Fibroblast of lung (primary cell): ENCODE measurements around the gene WSB2. TPM values are rescaled to one million over a fixed set of nuclear protein-coding genes. Genes with fewer than 3 reads are reported as not detected.

Source experiments
- DNase-seq, 2 donors: peaks; one replicate each; pipeline versions ENCODE4 v3.0.0 to v3.0.0-alpha.2; 2010; ENCODE audit warnings: low read depth in 2 of 2
- H2AFZ ChIP-seq: 2 replicates; pipeline ENCODE4 v1.5.1; 2012; ENCODE audit warnings: low read length, control low read depth, inconsistent platforms
- H3K27ac ChIP-seq: 2 replicates; pipeline ENCODE4 v1.5.1; 2011; ENCODE audit warnings: low read length, control low read depth; ENCODE audit not compliant: insufficient read depth
- H3K27me3 ChIP-seq: 2 replicates; pipeline ENCODE4 v1.5.1; 2011; ENCODE audit warnings: mild to moderate bottlenecking, low read length; ENCODE audit not compliant: control insufficient read depth, insufficient read depth
- H3K36me3 ChIP-seq: 2 replicates; pipeline ENCODE4 v1.5.1; 2011; ENCODE audit warnings: low read length; ENCODE audit not compliant: control insufficient read depth, insufficient read depth
- H3K4me1 ChIP-seq: 2 replicates; pipeline ENCODE4 v1.5.1; 2011; ENCODE audit warnings: low read length; ENCODE audit not compliant: control insufficient read depth, insufficient read depth; ENCODE audit errors: extremely low read depth
- H3K4me2 ChIP-seq: 2 replicates; pipeline ENCODE4 v1.5.1; 2011; ENCODE audit warnings: low read length, control low read depth; ENCODE audit not compliant: insufficient read depth; ENCODE audit errors: extremely low read depth
- H3K4me3 ChIP-seq, 4 experiments: fragments of 200-600 bp in 1 of 4; sonication (generic) in 1 of 4; replicated peaks in 1 of 4; 2 replicates each; pipeline ENCODE4 v1.5.1; 2011 to 2016; ENCODE audit warnings: low read length in 4 of 4, low read depth in 3 of 4, mild to moderate bottlenecking in 3 of 4, control low read depth in 2 of 4, inconsistent platforms in 1 of 4, mixed read lengths in 1 of 4; ENCODE audit not compliant: insufficient read depth in 1 of 4; ENCODE audit errors: control extremely low read depth in 1 of 4
- H3K79me2 ChIP-seq: 2 replicates; pipeline ENCODE4 v1.5.1; 2012; ENCODE audit warnings: mild to moderate bottlenecking, low read length, inconsistent platforms; ENCODE audit not compliant: control insufficient read depth, insufficient read depth
- H3K9ac ChIP-seq: 2 replicates; pipeline ENCODE4 v1.5.1; 2011; ENCODE audit warnings: mild to moderate bottlenecking, low read length, control low read depth; ENCODE audit not compliant: insufficient read depth
- H3K9me3 ChIP-seq: 2 replicates; pipeline ENCODE4 v1.5.1; 2012; ENCODE audit warnings: low read depth, low read length; ENCODE audit not compliant: control insufficient read depth, insufficient read depth
- H4K20me1 ChIP-seq: 2 replicates; pipeline ENCODE4 v1.5.1; 2011; ENCODE audit warnings: low read length; ENCODE audit not compliant: control insufficient read depth, insufficient read depth; ENCODE audit errors: extremely low read depth
- CTCF ChIP-seq, 2 donors: IDR thresholded peaks in 1 of 2; conservative IDR thresholded peaks in 1 of 2; 1 replicate in 1 of 2; 2 replicates in 1 of 2; pipeline ENCODE4 v1.5.1; 2011 to 2012; ENCODE audit warnings: low read length in 2 of 2, control low read depth in 1 of 2, inconsistent platforms in 1 of 2, low read depth in 1 of 2, mild to moderate bottlenecking in 1 of 2
- EZH2 ChIP-seq: IDR thresholded peaks from 2 replicates; pipeline ENCODE4 v1.5.1; 2012; ENCODE audit warnings: low read length, control low read depth, mild to moderate bottlenecking; ENCODE audit errors: missing control alignments
- polyA plus RNA-seq, 2 donors: library from polyadenylated mRNA; depleted of rRNA in 1 of 2; stranded (reverse) in 1 of 2; unstranded in 1 of 2; fragments of >200 nt; gene quantifications; 2 replicates each; pipeline ENCODE4 v1.2.1, GENCODE V29; 2011 to 2012; ENCODE audit warnings: missing spikeins in 1 of 2
- total RNA-seq: library from RNA; depleted of rRNA; stranded (reverse); fragments of >200 nt; gene quantifications from 2 replicates; pipeline ENCODE4 v1.2.1, GENCODE V29; 2014

WSB2 gene
- total and polyA plus RNA-seq, 2 donors (not counting 1 experiment from before 2014, with no cell fraction given) = 118 to 122 TPM

GRCh38 chr12:117994551-117995438 lies 66.2 kb downstream of the WSB2 start:
- no peaks in the 10 kb centered on the region for H3K27me3 ChIP-seq
- H3K36me3 ChIP-seq = no peaks in the 10 kb centered on the region
- TF ChIP-seq CTCF (conservative IDR thresholded peaks at IDR 0.05 in 1 of 2, IDR thresholded peaks at IDR 0.05 in 1 of 2; ENCODE audit: low read depth in 1 of 2, low read length in 2 of 2) (no peak), EZH2 (no peak)
- H3K9me3 ChIP-seq = no peaks in the 10 kb centered on the region
- DNase-seq = no peak
- H3K4me1 ChIP-seq = no peaks in the 10 kb centered on the region
- H3K4me2 ChIP-seq = no peak overlapping the region
- no peak overlapping the region for H3K9ac ChIP-seq
- H2AFZ ChIP-seq = no peak overlapping the region
- H4K20me1 ChIP-seq = no peaks in the 10 kb centered on the region
- no peak overlapping the region for H3K27ac ChIP-seq
- no peaks in the 10 kb centered on the region for H3K79me2 ChIP-seq
- no peak overlapping the region for H3K4me3 ChIP-seq

- Histone ChIP-seq H3K9ac (no peak overlapping the region), H3K4me1 (no peaks in the 10 kb centered on the region), H2AFZ (no peak overlapping the region), H3K4me3 (no peak overlapping the region), H3K27me3 (no peaks in the 10 kb centered on the region), H3K79me2 (no peaks in the 10 kb centered on the region), H3K9me3 (no peaks in the 10 kb centered on the region), H3K36me3 (no peaks in the 10 kb centered on the region), H3K4me2 (peak overlapping the region; percentile 15), H4K20me1 (no peaks in the 10 kb centered on the region), H3K27ac (peak overlapping the region; percentile 4)
- DNase-seq = peak in 1 of 2 donors; percentile 86
- no peak for TF ChIP-seq CTCF (conservative IDR thresholded peaks at IDR 0.05 in 1 of 2, IDR thresholded peaks at IDR 0.05 in 1 of 2; ENCODE audit: low read depth in 1 of 2, low read length in 2 of 2)
- no peak for TF ChIP-seq EZH2
These were observed 74.1 kb downstream of the WSB2 start for GRCh38 chr12:117986705-117987469.

- H3K4me3 ChIP-seq = no peak overlapping the region
- TF ChIP-seq CTCF (conservative IDR thresholded peaks at IDR 0.05 in 1 of 2, IDR thresholded peaks at IDR 0.05 in 1 of 2; ENCODE audit: low read depth in 1 of 2, low read length in 2 of 2) = no peak
- no peak for TF ChIP-seq EZH2
- no peaks in the 10 kb centered on the region for H3K79me2 ChIP-seq
- H3K27ac ChIP-seq = no peak overlapping the region
- no peak overlapping the region for H3K9ac ChIP-seq
- H3K4me2 ChIP-seq = no peak overlapping the region
- H3K4me1 ChIP-seq = no peaks in the 10 kb centered on the region
- H3K9me3 ChIP-seq = no peaks in the 10 kb centered on the region
- H2AFZ ChIP-seq = no peak overlapping the region
- H3K36me3 ChIP-seq = no peaks in the 10 kb centered on the region
- H4K20me1 ChIP-seq = no peaks in the 10 kb centered on the region
- H3K27me3 ChIP-seq = no peaks in the 10 kb centered on the region
- DNase-seq = peak in 1 of 2 donors; percentile 9
These were observed 75.8 kb downstream of the WSB2 start for GRCh38 chr12:117985182-117985581.
